ENCODE data around the gene TRIM25.

TRIM25 gene

GRCh38 chr17:56933151-56933745 is 19.4 kb upstream of the TRIM25 start:
- H3K23ac ChIP-seq (ENCODE audit: low read depth, low read length, poor library complexity), result no peak overlapping the region

GRCh38 chr17:56930739-56931337 is 17.0 kb upstream of the TRIM25 start:
- no peak overlapping the region for H3K4ac ChIP-seq (ENCODE audit: low read length)
- H3K9ac ChIP-seq (ENCODE audit: low read depth, low read length, poor library complexity), result no peak overlapping the region
- H3K4me3 ChIP-seq (ENCODE audit: low read length in 2 of 2), result no peak overlapping the region
- no peak overlapping the region for H3K4me2 ChIP-seq (ENCODE audit: insufficient read depth, low read length, poor library complexity, severe bottlenecking)
- H2AK5ac ChIP-seq (ENCODE audit: low read depth, low read length), result no peak overlapping the region
- DNase-seq (ENCODE audit: low spot score), result no peak
- no peaks in the 10 kb centered on the region for H3K79me1 ChIP-seq (ENCODE audit: low read depth, low read length)
- H3K9me3 ChIP-seq (replicated peaks in 1 of 2; ENCODE audit: control insufficient read depth in 2 of 2, insufficient read depth in 1 of 2, low read depth in 1 of 2, low read length in 2 of 2), result peaks cover 2 to 25% of the 10 kb centered on the region in 2 donors
- no peaks in the 10 kb centered on the region for H3K4me1 ChIP-seq (ENCODE audit: control insufficient read depth in 2 of 2, insufficient read depth in 1 of 2, low read depth in 1 of 2, low read length in 2 of 2)
- no peak overlapping the region for H3K18ac ChIP-seq (ENCODE audit: low read length)
- no peak overlapping the region for H2AFZ ChIP-seq (ENCODE audit: low read length)
- no peak overlapping the region for H2BK5ac ChIP-seq (ENCODE audit: low read length)
- no peak overlapping the region for H2BK15ac ChIP-seq (ENCODE audit: low read length)
- H2BK12ac ChIP-seq (ENCODE audit: low read length), result no peak overlapping the region
- H3K14ac ChIP-seq (ENCODE audit: low read length), result no peak overlapping the region
- H3K27ac ChIP-seq (replicated peaks; ENCODE audit: low read length), result no peak overlapping the region
- no peak overlapping the region for H4K91ac ChIP-seq (ENCODE audit: low read depth, low read length, poor library complexity)
- no peak overlapping the region for H2BK120ac ChIP-seq (ENCODE audit: low read depth, low read length)
- no peak overlapping the region for H3K23ac ChIP-seq (ENCODE audit: low read depth, low read length, poor library complexity)
- no peak overlapping the region for H4K8ac ChIP-seq (ENCODE audit: low read depth, low read length)
- H3K27me3 ChIP-seq (ENCODE audit: control insufficient read depth in 3 of 3, insufficient read depth in 3 of 3, low read depth in 1 of 3, low read length in 3 of 3), result no peaks in the 10 kb centered on the region
- WGBS, 2 donors (ENCODE audit: extremely low coverage in 2 of 2, insufficient read length in 2 of 2, insufficient replicate concordance in 1 of 2), result no CpG with 5 or more reads among the region's 2 CpGs
- H3K36me3 ChIP-seq (replicated peaks in 1 of 2; ENCODE audit: control insufficient read depth in 2 of 2, insufficient read depth in 2 of 2, low read length in 2 of 2), result peaks cover 8 to 22% of the 10 kb centered on the region in 2 donors

More at GRCh38 chr17:56933151-56933745, 19.4 kb upstream of the TRIM25 start:
- no peak overlapping the region for H3K27ac ChIP-seq (replicated peaks; ENCODE audit: low read length)
- no peak overlapping the region for H2BK120ac ChIP-seq (ENCODE audit: low read depth, low read length)
- no peak overlapping the region for H3K9ac ChIP-seq (ENCODE audit: low read depth, low read length, poor library complexity)
- no peak overlapping the region for H4K8ac ChIP-seq (ENCODE audit: low read depth, low read length)
- WGBS, 2 donors (ENCODE audit: extremely low coverage in 2 of 2, insufficient read length in 2 of 2, insufficient replicate concordance in 1 of 2), result no CpG with 5 or more reads among the region's 8 CpGs
- H3K4me2 ChIP-seq (ENCODE audit: insufficient read depth, low read length, poor library complexity, severe bottlenecking), result no peak overlapping the region
- H3K4me1 ChIP-seq (ENCODE audit: control insufficient read depth in 2 of 2, insufficient read depth in 1 of 2, low read depth in 1 of 2, low read length in 2 of 2), result no peaks in the 10 kb centered on the region
- H3K4me3 ChIP-seq (ENCODE audit: low read length in 2 of 2), result no peak overlapping the region
- no peak for DNase-seq (ENCODE audit: low spot score)
- no peaks in the 10 kb centered on the region for H3K27me3 ChIP-seq (ENCODE audit: control insufficient read depth in 3 of 3, insufficient read depth in 3 of 3, low read depth in 1 of 3, low read length in 3 of 3)
- peaks cover 16 to 44% of the 10 kb centered on the region in 2 donors for H3K36me3 ChIP-seq (replicated peaks in 1 of 2; ENCODE audit: control insufficient read depth in 2 of 2, insufficient read depth in 2 of 2, low read length in 2 of 2)
- no peak overlapping the region for H2AFZ ChIP-seq (ENCODE audit: low read length)
- H3K4ac ChIP-seq (ENCODE audit: low read length), result no peak overlapping the region
- no peak overlapping the region for H2BK5ac ChIP-seq (ENCODE audit: low read length)
- no peak overlapping the region for H3K14ac ChIP-seq (ENCODE audit: low read length)
- no peaks in the 10 kb centered on the region for H3K79me1 ChIP-seq (ENCODE audit: low read depth, low read length)
- no peak overlapping the region for H2AK5ac ChIP-seq (ENCODE audit: low read depth, low read length)
- no peak overlapping the region for H2BK12ac ChIP-seq (ENCODE audit: low read length)
- H4K91ac ChIP-seq (ENCODE audit: low read depth, low read length, poor library complexity), result no peak overlapping the region
- H3K9me3 ChIP-seq (replicated peaks in 1 of 2; ENCODE audit: control insufficient read depth in 2 of 2, insufficient read depth in 1 of 2, low read depth in 1 of 2, low read length in 2 of 2), result peaks cover 2 to 25% of the 10 kb centered on the region in 2 donors
- H3K18ac ChIP-seq (ENCODE audit: low read length), result no peak overlapping the region
- H2BK15ac ChIP-seq (ENCODE audit: low read length), result no peak overlapping the region

GRCh38 chr17:56929362-56929969 is 15.6 kb upstream of the TRIM25 start:
- Histone ChIP-seq H2BK15ac (ENCODE audit: low read length) (no peak overlapping the region), H3K4me2 (ENCODE audit: insufficient read depth, low read length, poor library complexity, severe bottlenecking) (no peak overlapping the region), H2BK5ac (ENCODE audit: low read length) (no peak overlapping the region), H2BK120ac (ENCODE audit: low read depth, low read length) (no peak overlapping the region), H3K36me3 (replicated peaks in 1 of 2; ENCODE audit: control insufficient read depth in 2 of 2, insufficient read depth in 2 of 2, low read length in 2 of 2) (peaks cover 4 to 9% of the 10 kb centered on the region in 2 donors), H3K4ac (ENCODE audit: low read length) (no peak overlapping the region), H3K79me1 (ENCODE audit: low read depth, low read length) (no peaks in the 10 kb centered on the region), H2AK5ac (ENCODE audit: low read depth, low read length) (no peak overlapping the region), H2BK12ac (ENCODE audit: low read length) (no peak overlapping the region), H3K27ac (replicated peaks; ENCODE audit: low read length) (no peak overlapping the region), H3K4me3 (ENCODE audit: low read length in 2 of 2) (no peak overlapping the region), H4K91ac (ENCODE audit: low read depth, low read length, poor library complexity) (no peak overlapping the region), H3K23ac (ENCODE audit: low read depth, low read length, poor library complexity) (no peak overlapping the region), H4K8ac (ENCODE audit: low read depth, low read length) (no peak overlapping the region), H3K4me1 (ENCODE audit: control insufficient read depth in 2 of 2, insufficient read depth in 1 of 2, low read depth in 1 of 2, low read length in 2 of 2) (no peaks in the 10 kb centered on the region), H3K14ac (ENCODE audit: low read length) (no peak overlapping the region), H3K18ac (ENCODE audit: low read length) (no peak overlapping the region), H3K9me3 (replicated peaks in 1 of 2; ENCODE audit: control insufficient read depth in 2 of 2, insufficient read depth in 1 of 2, low read depth in 1 of 2, low read length in 2 of 2) (peaks cover 2 to 25% of the 10 kb centered on the region in 2 donors), H3K27me3 (ENCODE audit: control insufficient read depth in 3 of 3, insufficient read depth in 3 of 3, low read depth in 1 of 3, low read length in 3 of 3) (no peaks in the 10 kb centered on the region), H2AFZ (ENCODE audit: low read length) (no peak overlapping the region), H3K9ac (ENCODE audit: low read depth, low read length, poor library complexity) (no peak overlapping the region)
- no peak for DNase-seq (ENCODE audit: low spot score)

DNA sequence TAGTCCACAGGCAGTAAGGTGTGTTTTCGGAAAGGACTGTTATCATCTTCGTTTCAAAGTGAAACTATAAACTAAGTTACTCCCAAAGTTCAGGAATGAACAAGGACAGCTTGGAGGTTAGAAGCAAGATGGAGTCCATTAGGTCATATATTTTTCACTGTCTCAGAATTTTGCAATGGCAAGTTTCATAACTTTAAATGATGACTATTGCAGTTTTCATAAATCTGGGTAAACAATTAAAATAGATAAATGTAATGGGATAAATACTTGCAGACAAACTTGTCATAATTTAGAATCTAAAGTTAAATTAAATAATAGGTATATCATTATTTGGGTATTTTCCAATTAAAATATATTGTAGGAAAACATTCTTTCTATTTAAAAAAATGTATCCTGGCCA is 14.7 kb upstream of the TRIM25 start:
- H3K27ac ChIP-seq (replicated peaks; ENCODE audit: low read length), result no peak overlapping the region
- H2AFZ ChIP-seq (ENCODE audit: low read length), result no peak overlapping the region
- peaks cover 6 to 22% of the 10 kb centered on the region in 2 donors for H3K9me3 ChIP-seq (replicated peaks in 1 of 2; ENCODE audit: control insufficient read depth in 2 of 2, insufficient read depth in 1 of 2, low read depth in 1 of 2, low read length in 2 of 2)
- no CpG with 5 or more reads among the region's 2 CpGs for WGBS, 2 donors (ENCODE audit: extremely low coverage in 2 of 2, insufficient read length in 2 of 2, insufficient replicate concordance in 1 of 2)
- H3K4me1 ChIP-seq (ENCODE audit: control insufficient read depth in 2 of 2, insufficient read depth in 1 of 2, low read depth in 1 of 2, low read length in 2 of 2), result no peaks in the 10 kb centered on the region
- H3K79me1 ChIP-seq (ENCODE audit: low read depth, low read length), result no peaks in the 10 kb centered on the region
- no peak overlapping the region for H2BK120ac ChIP-seq (ENCODE audit: low read depth, low read length)
- no peak for DNase-seq (ENCODE audit: low spot score)
- H2BK15ac ChIP-seq (ENCODE audit: low read length), result no peak overlapping the region
- H4K91ac ChIP-seq (ENCODE audit: low read depth, low read length, poor library complexity), result no peak overlapping the region
- peaks cover 0 to 2% of the 10 kb centered on the region in 2 donors for H3K36me3 ChIP-seq (replicated peaks in 1 of 2; ENCODE audit: control insufficient read depth in 2 of 2, insufficient read depth in 2 of 2, low read length in 2 of 2)
- no peak overlapping the region for H3K23ac ChIP-seq (ENCODE audit: low read depth, low read length, poor library complexity)
- H3K4me2 ChIP-seq (ENCODE audit: insufficient read depth, low read length, poor library complexity, severe bottlenecking), result no peak overlapping the region
- no peak overlapping the region for H3K14ac ChIP-seq (ENCODE audit: low read length)
- no peak overlapping the region for H2AK5ac ChIP-seq (ENCODE audit: low read depth, low read length)
- no peak overlapping the region for H2BK5ac ChIP-seq (ENCODE audit: low read length)
- H3K18ac ChIP-seq (ENCODE audit: low read length), result no peak overlapping the region
- H3K27me3 ChIP-seq (ENCODE audit: control insufficient read depth in 3 of 3, insufficient read depth in 3 of 3, low read depth in 1 of 3, low read length in 3 of 3), result peaks cover 0 to 2% (median 0%) of the 10 kb centered on the region in 3 experiments
- no peak overlapping the region for H4K8ac ChIP-seq (ENCODE audit: low read depth, low read length)
- no peak overlapping the region for H2BK12ac ChIP-seq (ENCODE audit: low read length)
- H3K9ac ChIP-seq (ENCODE audit: low read depth, low read length, poor library complexity), result no peak overlapping the region
- H3K4me3 ChIP-seq (ENCODE audit: low read length in 2 of 2), result no peak overlapping the region
- no peak overlapping the region for H3K4ac ChIP-seq (ENCODE audit: low read length)
